Mesothelial cell of epicardium (in vitro differentiated cells): ENCODE results near the gene NEUROD6. TPM values are rescaled to one million over a fixed set of nuclear protein-coding genes. Genes with fewer than 3 reads are reported as not detected.

Experiments
- DNase-seq, 2 experiments: peaks; one replicate each; pipeline ENCODE4 v3.0.0; 2021; ENCODE audit warnings: low spot score in 2 of 2; ENCODE audit not compliant: unreplicated experiment in 2 of 2
- H3K27ac Mint-ChIP-seq: 2 replicates; pipeline ENCODE4 v1.8.0; 2021; ENCODE audit warnings: mixed read lengths
- H3K27me3 Mint-ChIP-seq: 2 replicates; pipeline ENCODE4 v1.8.0; 2021; ENCODE audit warnings: low read depth, mixed read lengths
- H3K36me3 Mint-ChIP-seq: 2 replicates; pipeline ENCODE4 v1.8.0; 2021; ENCODE audit warnings: mixed read lengths
- H3K4me1 Mint-ChIP-seq: 2 replicates; pipeline ENCODE4 v1.8.0; 2021; ENCODE audit warnings: mixed read lengths
- H3K4me3 Mint-ChIP-seq: 2 replicates; pipeline ENCODE4 v1.8.0; 2021; ENCODE audit warnings: mild to moderate bottlenecking, moderate library complexity, mixed read lengths
- H3K9me3 Mint-ChIP-seq: 2 replicates; pipeline ENCODE4 v1.8.0; 2021; ENCODE audit warnings: mixed read lengths
- CTCF ChIP-seq: fragments of 200-600 bp; sonication (generic); IDR thresholded peaks from one replicate; pipeline ENCODE4 v1.5.0; 2021; ENCODE audit warnings: antibody characterized with exemption; ENCODE audit not compliant: unreplicated experiment
- total RNA-seq: library from RNA; stranded (reverse); gene quantifications from 3 replicates; pipeline ENCODE4 v1.2.1, GENCODE V29; 2021

Gene NEUROD6
- total RNA-seq, 1 donor from 2014 or later, result not detected

DNA sequence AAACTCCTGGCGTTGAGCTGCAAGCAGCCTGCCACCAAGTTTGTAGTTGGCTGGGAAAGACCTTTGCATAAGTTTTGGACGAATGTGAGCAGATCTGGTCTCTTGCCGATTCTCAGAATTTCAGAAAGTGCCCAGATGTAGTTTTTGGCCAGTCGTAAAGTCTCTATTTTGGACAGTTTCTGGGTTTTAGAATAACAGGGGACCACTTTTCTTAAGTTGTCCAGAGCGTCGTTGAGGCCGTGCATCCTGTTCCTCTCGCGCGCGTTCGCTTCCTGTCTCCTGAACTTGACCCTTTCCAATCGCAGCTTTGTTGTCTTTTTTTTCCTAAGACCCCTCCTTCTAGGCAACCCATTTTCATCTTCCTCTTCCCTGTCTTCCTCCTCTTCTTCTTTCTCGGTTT lies 1.8 kb downstream of the NEUROD6 start:
- H3K4me3 Mint-ChIP-seq, result no peak overlapping the region
- peaks cover 5% of the 10 kb centered on the region for H3K4me1 Mint-ChIP-seq
- no peaks in the 10 kb centered on the region for H3K36me3 Mint-ChIP-seq
- no peak for DNase-seq
- no peaks in the 10 kb centered on the region for H3K9me3 Mint-ChIP-seq
- no peak for TF ChIP-seq CTCF
- H3K27ac Mint-ChIP-seq, result no peak overlapping the region
- peaks cover 92% of the 10 kb centered on the region for H3K27me3 Mint-ChIP-seq

DNA sequence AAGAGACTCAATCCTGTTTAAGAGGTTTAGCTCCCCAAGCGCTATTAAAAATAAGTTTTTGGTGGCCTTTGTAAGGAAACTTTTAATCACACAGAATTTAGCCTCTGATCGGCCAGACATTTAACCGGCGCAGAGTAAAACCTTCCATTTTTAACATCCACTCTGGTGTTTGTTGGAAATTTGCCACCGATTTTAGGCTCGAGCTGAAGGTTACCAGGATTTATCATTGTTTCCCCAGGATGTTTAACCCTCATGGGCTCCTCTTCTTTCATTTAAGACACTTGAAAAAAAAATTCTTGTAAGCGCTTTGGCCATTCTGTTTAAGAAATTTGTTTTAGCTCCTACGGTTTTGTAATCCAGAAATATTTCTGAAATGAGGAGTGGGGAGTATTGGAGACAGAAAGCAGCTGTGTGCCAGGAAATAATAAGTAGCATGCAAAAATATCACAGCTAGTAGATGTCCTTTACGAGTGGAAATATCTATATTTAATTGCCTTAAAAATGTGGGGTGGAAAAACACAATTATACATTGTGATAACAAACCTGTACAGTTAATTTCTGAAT lies 3.4 kb downstream of the NEUROD6 start:
- Mint-ChIP-seq H3K27ac (no peak overlapping the region), H3K27me3 (peaks cover 93% of the 10 kb centered on the region), H3K4me1 (peaks cover 5% of the 10 kb centered on the region), H3K9me3 (no peaks in the 10 kb centered on the region), H3K4me3 (peak overlapping the region; percentile 33), H3K36me3 (no peaks in the 10 kb centered on the region)
- TF ChIP-seq CTCF, result no peak
- no peak for DNase-seq

DNA sequence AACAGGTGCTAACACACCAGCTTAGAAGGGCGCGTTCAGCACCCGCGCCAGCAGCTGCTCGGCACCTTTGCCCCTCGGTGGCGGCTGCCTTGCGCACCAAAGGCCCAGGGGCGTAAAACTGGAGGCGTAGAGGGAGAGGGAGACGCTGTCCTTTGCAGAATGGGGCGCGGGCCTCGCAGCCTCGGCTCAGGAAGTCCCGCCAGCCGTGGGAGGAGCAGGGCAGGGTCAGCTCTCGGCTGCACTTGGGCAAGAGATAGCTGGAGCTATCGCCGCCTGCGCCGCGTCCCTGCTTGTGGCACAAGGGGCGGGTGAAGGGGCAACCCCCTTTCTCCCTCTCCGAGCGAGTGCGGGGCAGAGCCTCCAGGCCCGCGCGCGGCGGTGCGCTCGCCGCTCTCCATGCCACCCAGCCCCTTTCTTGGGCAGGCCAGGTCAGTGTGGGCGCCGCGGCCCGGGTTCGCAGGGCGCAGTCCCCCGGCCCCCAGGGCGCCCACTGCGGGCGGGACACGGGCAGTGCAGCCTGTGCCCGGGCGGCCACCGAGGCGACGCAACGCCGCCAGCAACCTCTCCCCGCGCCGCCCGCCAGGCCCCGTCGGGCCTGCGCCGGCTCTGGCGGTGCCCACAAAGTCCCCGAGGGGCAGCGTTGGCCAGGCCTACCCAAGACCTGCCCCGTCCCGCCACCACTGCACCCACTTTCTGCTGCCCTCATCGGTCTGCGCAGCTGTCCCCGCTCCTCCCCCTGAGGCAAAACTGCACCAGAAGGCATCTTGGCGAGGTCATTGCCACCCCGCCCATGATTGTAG lies 4.1 kb downstream of the NEUROD6 start:
- TF ChIP-seq CTCF, result no peak
- H3K4me1 Mint-ChIP-seq, result peaks cover 5% of the 10 kb centered on the region
- H3K36me3 Mint-ChIP-seq, result no peaks in the 10 kb centered on the region
- no peaks in the 10 kb centered on the region for H3K9me3 Mint-ChIP-seq
- peak overlapping the region; percentile 33 for H3K4me3 Mint-ChIP-seq
- no peak overlapping the region for H3K27ac Mint-ChIP-seq
- H3K27me3 Mint-ChIP-seq, result peaks cover 93% of the 10 kb centered on the region
- no peak for DNase-seq

GRCh38 chr7:31335884-31336201 lies 4.7 kb downstream of the NEUROD6 start:
- peaks cover 88% of the 10 kb centered on the region for H3K27me3 Mint-ChIP-seq
- peak overlapping the region; percentile 27 for H3K4me3 Mint-ChIP-seq
- H3K36me3 Mint-ChIP-seq, result no peaks in the 10 kb centered on the region
- peaks cover 5% of the 10 kb centered on the region for H3K4me1 Mint-ChIP-seq
- no peak for TF ChIP-seq CTCF
- H3K9me3 Mint-ChIP-seq, result no peaks in the 10 kb centered on the region
- H3K27ac Mint-ChIP-seq, result no peak overlapping the region
- DNase-seq, result no peak

GRCh38 chr7:31335161-31335856 lies 5.2 kb downstream of the NEUROD6 start:
- TF ChIP-seq CTCF, result no peak
- no peak overlapping the region for H3K27ac Mint-ChIP-seq
- DNase-seq, result no peak
- peaks cover 5% of the 10 kb centered on the region for H3K4me1 Mint-ChIP-seq
- H3K4me3 Mint-ChIP-seq, result no peak overlapping the region
- peaks cover 83% of the 10 kb centered on the region for H3K27me3 Mint-ChIP-seq
- H3K36me3 Mint-ChIP-seq, result no peaks in the 10 kb centered on the region
- H3K9me3 Mint-ChIP-seq, result no peaks in the 10 kb centered on the region
